Gastroesophageal sphincter (tissue), 3 donors: ENCODE data around the gene UBE2D4.

Experiments
- CTCF ChIP-seq, 4 experiments: fragments of 200-600 bp in 2 of 4; fragments of 450-650 bp in 2 of 4; sonication (generic) in 1 of 4; IDR thresholded peaks; one replicate each; pipeline ENCODE4 v1.5.1; 2017 to 2019; ENCODE audit warnings: antibody characterized with exemption in 4 of 4, mild to moderate bottlenecking in 2 of 4, moderate library complexity in 2 of 4
- POLR2A ChIP-seq, 2 donors: fragments of 450-650 bp; IDR thresholded peaks; one replicate each; pipeline ENCODE4 v1.6.1; 2017; ENCODE audit warnings: antibody characterized with exemption in 2 of 2, mild to moderate bottlenecking in 2 of 2, moderate library complexity in 1 of 2
- POLR2AphosphoS5 ChIP-seq: sonication (generic); formaldehyde crosslinking; IDR thresholded peaks from one replicate; pipeline ENCODE4 v1.6.1; 2017; ENCODE audit warnings: antibody characterized with exemption

GRCh38 chr7:43879477-43879876, 46.8 kb upstream of the UBE2D4 start:
- TF ChIP-seq CTCF (IDR thresholded peaks at IDR 0.05) (no peak), POLR2A (IDR thresholded peaks at IDR 0.05) (no peak), POLR2AphosphoS5 (no peak)
